ENCODE results near the gene HMCES. TPM values are rescaled to one million over a fixed set of nuclear protein-coding genes. Genes with fewer than 3 reads are reported as not detected.

The HMCES gene
- total RNA-seq, 4 donors from 2014 or later, result 2.0 to 42.9 (median 28.3) TPM

DNA sequence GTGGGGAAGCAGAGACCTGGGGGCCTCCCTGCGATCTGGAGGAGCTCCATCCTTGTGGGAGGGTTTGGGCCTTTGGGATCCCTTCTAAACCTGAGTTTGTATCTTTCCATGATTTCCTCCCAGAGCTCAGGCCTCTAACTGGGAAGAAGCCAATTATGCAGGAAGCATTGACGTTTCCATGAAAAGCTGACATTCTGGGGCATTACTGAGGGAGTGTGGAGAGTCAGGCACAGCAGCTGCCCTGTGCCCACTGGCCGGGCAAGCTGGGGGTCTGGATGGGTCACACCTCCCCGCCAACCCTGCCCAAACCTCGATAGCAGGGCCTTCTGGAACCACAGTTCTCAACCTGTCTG is 74.9 kb downstream of the HMCES start:
- intact Hi-C loops (cut with DNase I; ENCODE audit: low total_unique reads), result no loop called here
- H3K27ac ChIP-seq, result peak overlapping the region in 1 of 2 donors; percentile 49

More for the DNA sequence above, 74.9 kb downstream of the HMCES start:
- no peak for DNase-seq
- TF ChIP-seq POLR2A (IDR thresholded peaks at IDR 0.05), result no peak
- TF ChIP-seq, protein P1, sequence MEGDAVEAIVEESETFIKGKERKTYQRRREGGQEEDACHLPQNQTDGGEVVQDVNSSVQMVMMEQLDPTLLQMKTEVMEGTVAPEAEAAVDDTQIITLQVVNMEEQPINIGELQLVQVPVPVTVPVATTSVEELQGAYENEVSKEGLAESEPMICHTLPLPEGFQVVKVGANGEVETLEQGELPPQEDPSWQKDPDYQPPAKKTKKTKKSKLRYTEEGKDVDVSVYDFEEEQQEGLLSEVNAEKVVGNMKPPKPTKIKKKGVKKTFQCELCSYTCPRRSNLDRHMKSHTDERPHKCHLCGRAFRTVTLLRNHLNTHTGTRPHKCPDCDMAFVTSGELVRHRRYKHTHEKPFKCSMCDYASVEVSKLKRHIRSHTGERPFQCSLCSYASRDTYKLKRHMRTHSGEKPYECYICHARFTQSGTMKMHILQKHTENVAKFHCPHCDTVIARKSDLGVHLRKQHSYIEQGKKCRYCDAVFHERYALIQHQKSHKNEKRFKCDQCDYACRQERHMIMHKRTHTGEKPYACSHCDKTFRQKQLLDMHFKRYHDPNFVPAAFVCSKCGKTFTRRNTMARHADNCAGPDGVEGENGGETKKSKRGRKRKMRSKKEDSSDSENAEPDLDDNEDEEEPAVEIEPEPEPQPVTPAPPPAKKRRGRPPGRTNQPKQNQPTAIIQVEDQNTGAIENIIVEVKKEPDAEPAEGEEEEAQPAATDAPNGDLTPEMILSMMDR (IDR thresholded peaks at IDR 0.05), result no peak
- Histone ChIP-seq H3K4me3 (no peak overlapping the region), H3K27me3 (no peaks in the 10 kb centered on the region), H3K36me3 (no peaks in the 10 kb centered on the region), H3K4me1 (no peaks in the 10 kb centered on the region), H3K9me3 (no peaks in the 10 kb centered on the region)

Small RNA genes lying within 50 kb of the gene (microRNA-seq; reads per million reads assigned to microRNA genes)
- gene MIR6826 (ENCODE audit: borderline microRNAs expressed, borderline replicate concordance), result not detected

Small RNA genes lying within 50 kb of the gene (small RNA-seq; reads per million reads assigned to genes)
- not detected for gene MIR6826

Other genes with a start within 250 kb of the HMCES start
- under 1 TPM in 1 of 4 donors, not detected in 3; 0.35 TPM for gene GP9, start 218.1 kb upstream of the HMCES start, total RNA-seq
- gene RAB43, start 157.1 kb upstream of the HMCES start, total RNA-seq, result 10 to 100 TPM; 10.8 to 38.2 (median 26.8) TPM
- 10 to 100 TPM in 2 of 4 donors, 1 to 10 TPM in 2; 4.1 to 39.3 (median 22.3) TPM for gene ISY1, start 117.8 kb upstream of the HMCES start, total RNA-seq
- 100 to 1,000 TPM; 355 to 461 (median 405) TPM for gene CNBP, start 95.0 kb upstream of the HMCES start, total RNA-seq
- 100 to 1,000 TPM in 2 of 4 donors, 10 to 100 TPM in 2; 35.6 to 409 (median 118) TPM for gene COPG1, start 29.3 kb upstream of the HMCES start, total RNA-seq
- gene EFCAB12, start 149.8 kb downstream of the HMCES start, total RNA-seq, result under 1 TPM in 3 of 4 donors, not detected in 1; under 0.01 to 0.76 (median 0.41) TPM
- 10 to 100 TPM; 13.8 to 36.2 (median 20.4) TPM for gene MBD4, start 161.1 kb downstream of the HMCES start, total RNA-seq
- 10 to 100 TPM in 3 of 4 donors, 1 to 10 TPM in 1; 4.1 to 70.2 (median 38.6) TPM for gene IFT122, start 161.4 kb downstream of the HMCES start, total RNA-seq
- gene RHO, start 249.8 kb downstream of the HMCES start, total RNA-seq, result under 1 TPM in 1 of 4 donors, not detected in 3; 0.34 TPM

Data from uterus (tissue), 4 donors.